ENCODE measurements around the gene SPAG6. TPM values are rescaled to one million over a fixed set of nuclear protein-coding genes. Genes with fewer than 3 reads are reported as not detected.

Gene SPAG6
- total RNA-seq, 1 donor from 2014 or later = 0.70 TPM

DNA sequence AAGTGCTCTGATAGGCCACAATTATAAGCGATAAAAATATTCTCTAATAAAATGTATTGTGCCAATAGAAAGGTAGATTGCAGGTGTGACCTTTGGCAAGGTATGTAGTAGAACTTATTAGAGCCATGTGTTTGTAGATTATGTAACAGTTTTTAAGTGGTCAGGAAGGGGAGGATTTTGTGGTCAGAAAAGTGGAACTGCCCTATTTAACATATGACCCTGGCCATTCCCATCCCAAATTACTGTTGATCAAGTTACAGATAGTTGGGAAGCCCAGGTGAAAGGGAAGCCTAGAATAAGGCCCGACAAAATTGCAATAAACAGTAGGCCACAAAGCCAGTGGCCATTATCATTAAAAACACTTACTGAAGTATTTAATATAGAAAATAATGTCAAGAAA is 89.2 kb downstream of the SPAG6 start:
- no peak for DNase-seq (ENCODE audit: low read depth)

- no peak for DNase-seq (ENCODE audit: low read depth)
These were observed 90.4 kb downstream of the SPAG6 start for GRCh38 chr10:22435650-22436049.

- DNase-seq (ENCODE audit: low read depth) = no peak
These were observed 91.2 kb downstream of the SPAG6 start for GRCh38 chr10:22436526-22436892.

DNA sequence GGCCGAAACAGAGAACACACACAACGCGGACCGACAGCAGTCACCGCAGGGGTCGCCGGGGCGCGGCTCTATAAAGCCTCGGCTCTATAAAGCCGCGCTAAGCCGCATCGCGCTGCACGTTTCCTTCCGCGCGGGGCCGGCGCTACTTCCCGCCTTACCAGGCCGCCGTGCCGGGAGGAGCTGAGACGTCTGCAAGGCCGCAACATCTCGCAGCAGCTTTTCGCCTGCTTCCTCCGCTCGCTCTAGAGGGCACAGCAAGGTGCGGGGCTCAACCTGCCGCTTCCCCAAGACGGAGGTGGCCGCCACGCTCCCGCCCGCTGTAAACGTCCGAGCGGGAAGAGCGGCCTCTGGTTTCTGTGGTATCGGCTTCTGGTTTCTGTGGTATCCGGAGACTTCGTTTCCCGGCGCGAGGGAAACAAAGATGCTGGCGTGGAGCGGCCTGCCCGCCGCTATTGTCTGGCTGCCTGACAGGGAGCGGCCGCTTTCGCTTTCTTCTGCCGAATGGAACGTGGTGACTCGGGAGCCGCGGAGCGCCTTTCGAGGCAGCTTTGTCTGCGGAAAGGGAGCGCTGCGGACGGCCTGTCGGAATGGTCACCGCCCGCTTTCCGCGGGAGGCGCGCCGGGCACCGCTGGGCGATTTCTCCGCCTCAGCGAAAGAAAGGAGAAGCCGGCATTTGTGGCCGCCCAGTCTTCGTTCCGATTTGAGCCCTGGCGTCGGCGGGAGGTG is 91.8 kb downstream of the SPAG6 start:
- peak; percentile 56 for DNase-seq (ENCODE audit: low read depth)

DNA sequence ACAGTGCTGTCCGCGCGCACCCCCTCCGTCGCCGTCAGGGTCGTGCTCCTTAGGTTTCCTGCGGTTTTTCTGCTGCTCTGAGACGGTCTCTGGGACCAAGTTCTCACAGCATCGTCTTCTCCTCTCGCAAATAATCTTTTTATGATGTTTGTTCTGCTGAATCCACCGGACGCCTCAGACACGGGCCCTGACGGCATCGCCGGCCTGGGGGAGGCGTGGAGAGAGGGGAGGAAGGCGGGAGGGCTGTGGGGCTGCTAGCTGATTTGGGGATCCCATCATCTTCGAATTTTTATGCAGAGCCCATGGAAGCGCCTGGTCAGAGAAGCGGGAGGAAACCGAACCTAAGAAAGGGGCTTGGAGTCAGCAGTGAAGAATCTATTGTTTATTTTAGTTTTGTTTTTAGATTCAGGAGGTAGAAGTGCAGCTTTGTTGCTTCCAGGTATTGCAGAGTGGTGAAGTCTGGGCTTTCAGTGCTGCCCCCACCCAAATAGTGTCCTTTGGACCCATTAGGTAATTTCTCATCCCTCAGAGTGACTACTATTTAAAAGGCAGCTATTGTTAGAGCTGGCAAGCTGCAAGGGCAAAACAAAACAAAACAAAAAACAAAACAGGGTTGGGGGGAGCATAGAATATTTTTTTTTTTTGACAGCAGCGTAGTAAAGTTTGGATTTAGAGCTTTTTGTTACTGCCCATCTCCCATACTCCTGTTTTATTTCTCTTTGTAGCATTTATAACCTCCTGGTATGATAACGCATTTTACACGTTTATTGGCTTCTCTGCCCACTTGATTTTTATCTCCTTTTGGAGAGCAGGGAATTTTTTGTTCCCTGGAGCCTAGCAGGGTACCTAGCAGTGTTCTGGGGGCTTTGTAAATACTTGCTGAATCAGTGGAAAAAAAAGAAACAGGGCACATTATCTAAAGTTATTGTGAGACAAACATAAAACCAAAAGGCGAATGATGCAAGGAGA is 92.6 kb downstream of the SPAG6 start:
- DNase-seq (ENCODE audit: low read depth) = peak; percentile 29

DNA sequence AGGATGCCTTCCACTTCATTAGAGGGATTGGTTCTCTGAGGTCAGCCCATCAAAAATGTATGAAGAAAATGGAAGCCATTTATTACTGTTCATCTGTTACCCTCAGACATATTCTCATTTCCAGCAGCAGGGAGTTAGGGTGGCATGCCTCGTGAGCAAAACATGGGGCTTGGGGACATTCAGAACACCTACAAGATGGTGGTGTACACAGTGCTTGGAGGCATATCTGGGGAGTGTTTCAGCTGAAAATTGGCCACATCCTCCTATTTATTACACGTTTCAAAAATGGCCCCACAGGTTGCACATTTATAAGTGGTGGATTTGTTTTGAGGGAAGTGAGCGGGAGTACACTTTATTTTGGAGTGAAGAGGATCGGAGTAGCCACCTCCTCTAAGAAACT is 93.4 kb downstream of the SPAG6 start:
- no peak for DNase-seq (ENCODE audit: low read depth)

GRCh38 chr10:22442063-22442462 is 96.8 kb downstream of the SPAG6 start:
- DNase-seq (ENCODE audit: low read depth) = no peak

GRCh38 chr10:22442468-22442867 is 97.2 kb downstream of the SPAG6 start:
- no peak for DNase-seq (ENCODE audit: low read depth)

GRCh38 chr10:22443175-22443901 is 98.0 kb downstream of the SPAG6 start:
- no peak for DNase-seq (ENCODE audit: low read depth)

- no peak for DNase-seq (ENCODE audit: low read depth)
These were observed 99.0 kb downstream of the SPAG6 start for GRCh38 chr10:22444219-22444788.

DNA sequence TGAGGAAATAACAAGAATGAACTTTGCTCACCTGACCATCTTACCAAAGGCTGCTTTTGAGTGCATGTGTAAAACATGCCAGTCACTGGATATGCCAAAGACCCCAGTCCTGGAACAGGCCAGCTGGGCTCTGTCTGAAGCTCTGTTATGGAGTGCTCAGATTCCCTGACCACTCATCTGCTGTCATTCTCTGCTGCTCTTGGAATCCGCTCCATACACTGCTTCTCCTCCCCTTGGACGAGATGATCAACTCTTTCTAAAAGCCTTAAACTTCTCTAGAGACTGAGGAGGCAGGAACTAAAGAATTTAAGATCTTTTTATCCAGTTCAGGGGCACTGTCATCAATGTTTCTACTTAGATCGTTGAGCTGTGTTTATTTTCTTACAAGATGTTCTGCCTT is 100.2 kb downstream of the SPAG6 start:
- DNase-seq (ENCODE audit: low read depth) = no peak

- no peak for DNase-seq (ENCODE audit: low read depth)
These were observed 101.8 kb downstream of the SPAG6 start for GRCh38 chr10:22447068-22447467.

DNA sequence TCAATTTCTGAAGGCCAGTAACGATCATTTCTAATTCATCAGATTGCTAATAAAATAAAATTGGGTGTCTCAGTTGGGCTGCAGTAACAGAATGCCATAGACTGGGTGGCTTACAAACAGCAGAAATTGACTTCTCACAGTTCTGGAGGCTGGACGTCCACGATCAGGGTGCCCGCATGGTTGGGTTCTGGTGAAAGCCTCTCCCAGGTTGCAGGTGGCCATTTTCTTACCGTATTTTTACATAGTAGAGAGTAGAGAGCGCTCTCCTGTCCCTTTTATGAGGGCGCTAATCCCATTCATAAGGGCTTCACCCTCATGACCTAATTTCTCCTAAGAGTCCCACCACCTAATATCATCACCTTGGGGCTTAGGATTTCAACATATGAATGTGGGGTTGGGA is 106.0 kb downstream of the SPAG6 start:
- no peak for DNase-seq (ENCODE audit: low read depth)

DNA sequence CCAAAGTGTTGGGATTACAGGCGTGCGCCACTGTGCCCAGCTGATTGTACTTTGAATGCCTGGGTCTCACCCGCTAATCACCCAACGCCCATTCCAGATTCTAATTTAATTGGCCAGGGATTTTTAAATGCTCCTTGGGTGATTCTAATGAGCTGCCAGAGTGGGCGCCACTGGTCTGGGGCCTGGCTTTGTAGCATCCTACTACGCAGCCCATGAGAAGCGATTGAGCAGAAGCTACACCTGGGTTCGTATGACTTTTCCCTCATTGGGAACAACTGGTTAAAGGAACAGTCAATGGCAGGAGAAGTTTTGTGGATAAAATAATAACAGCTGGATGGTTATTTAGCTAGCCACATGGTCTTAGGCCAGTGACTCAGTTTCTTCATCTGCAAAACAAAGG is 108.0 kb downstream of the SPAG6 start:
- no peak for DNase-seq (ENCODE audit: low read depth)

DNA sequence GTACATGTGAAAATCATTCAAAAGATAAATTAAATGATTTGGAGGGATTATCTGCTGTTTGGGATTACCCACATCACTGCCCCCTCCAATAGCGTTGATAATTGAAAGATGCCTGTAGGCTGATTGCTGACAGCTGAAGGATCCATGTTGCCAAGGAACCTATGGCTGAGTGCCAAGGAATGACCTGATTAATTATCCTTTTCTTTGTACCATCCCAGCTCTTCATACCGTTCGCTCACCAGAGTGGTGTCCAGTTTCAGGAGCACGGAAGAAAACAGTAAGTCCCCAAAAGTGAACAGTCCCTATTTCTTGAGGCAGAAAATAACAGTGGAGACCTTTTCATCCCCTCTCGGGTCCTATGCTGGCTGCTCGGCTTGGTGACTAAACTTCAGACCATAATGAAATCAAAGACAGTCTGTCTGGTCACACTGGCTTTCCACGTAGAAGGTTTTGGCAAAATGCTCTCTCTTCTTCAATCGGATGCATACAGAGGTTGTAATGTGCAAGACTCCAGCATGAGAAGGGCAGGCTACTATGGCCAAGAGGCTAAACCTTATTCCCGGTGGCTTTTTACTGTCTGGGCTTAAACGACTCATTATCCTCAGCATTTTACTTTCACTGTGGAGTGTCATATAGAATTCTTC is 108.8 kb downstream of the SPAG6 start:
- no peak for DNase-seq (ENCODE audit: low read depth)

- no peak for DNase-seq (ENCODE audit: low read depth)
These were observed 109.3 kb downstream of the SPAG6 start for GRCh38 chr10:22454634-22455033.

GRCh38 chr10:22455068-22455857 is 110.0 kb downstream of the SPAG6 start:
- DNase-seq (ENCODE audit: low read depth) = no peak

GRCh38 chr10:22456486-22456885 is 111.2 kb downstream of the SPAG6 start:
- DNase-seq (ENCODE audit: low read depth) = no peak

- no peak for DNase-seq (ENCODE audit: low read depth)
These were observed 113.2 kb downstream of the SPAG6 start for GRCh38 chr10:22458272-22459038.

GRCh38 chr10:22459496-22459895 is 114.2 kb downstream of the SPAG6 start:
- DNase-seq (ENCODE audit: low read depth) = no peak
